HepG2 (cell line): ENCODE measurements around the gene CFAP119. TPM values are rescaled to one million over a fixed set of nuclear protein-coding genes. Genes with fewer than 3 reads are reported as not detected.

Source experiments
- DR1 ChIP-seq: sonication (generic); formaldehyde crosslinking; IDR thresholded peaks from 2 replicates; pipeline ENCODE4 v1.8.0; 2021; ENCODE audit warnings: mild to moderate bottlenecking, missing genetic modification reagents, inconsistent platforms
- FOSL2 ChIP-seq: sonication (generic); formaldehyde crosslinking; IDR thresholded peaks from 2 replicates; pipeline ENCODE4 v1.4.0; 2020; ENCODE audit warnings: missing genetic modification reagents
- HES4 ChIP-seq: sonication (generic); formaldehyde crosslinking; IDR thresholded peaks from 2 replicates; pipeline ENCODE4 v1.9.0; 2021; ENCODE audit warnings: mild to moderate bottlenecking, missing genetic modification reagents, borderline replicate concordance
- JARID2 ChIP-seq: sonication (generic); formaldehyde crosslinking; IDR thresholded peaks from 2 replicates; pipeline ENCODE4 v1.8.1; 2023; ENCODE audit warnings: missing genetic modification reagents, inconsistent platforms; ENCODE audit not compliant: insufficient replicate concordance
- PCBP1 ChIP-seq: fragments of 200-400 bp; formaldehyde crosslinking; IDR thresholded peaks from 2 replicates; pipeline ENCODE4 v1.6.1; 2017; ENCODE audit warnings: mild to moderate bottlenecking, low read depth, low read length, borderline replicate concordance
- POLR2A ChIP-seq, 2 experiments: IDR thresholded peaks; 2 replicates each; pipeline ENCODE4 v1.6.1; 2011; ENCODE audit warnings: low read depth in 2 of 2, low read length in 2 of 2, mild to moderate bottlenecking in 1 of 2, moderate library complexity in 1 of 2; ENCODE audit not compliant: insufficient read depth in 1 of 2
- REXO4 ChIP-seq: sonication (generic); formaldehyde crosslinking; IDR thresholded peaks from 2 replicates; pipeline ENCODE4 v1.8.0; 2022; ENCODE audit warnings: missing genetic modification reagents, mild to moderate bottlenecking, borderline replicate concordance
- SNAI1 ChIP-seq: sonication (generic); formaldehyde crosslinking; IDR thresholded peaks from 2 replicates; pipeline ENCODE4 v1.5.0; 2020; ENCODE audit warnings: mild to moderate bottlenecking, missing genetic modification reagents, borderline replicate concordance
- ZNF44 ChIP-seq: sonication (generic); formaldehyde crosslinking; IDR thresholded peaks from 2 replicates; pipeline ENCODE4 v1.5.1; 2020; ENCODE audit warnings: mild to moderate bottlenecking, missing genetic modification reagents
- ZNF615 ChIP-seq: sonication (generic); formaldehyde crosslinking; IDR thresholded peaks from 2 replicates; pipeline ENCODE4 v1.5.0; 2020; ENCODE audit warnings: mild to moderate bottlenecking, missing genetic modification reagents, borderline replicate concordance
- polyA plus RNA-seq, 8 experiments: library from polyadenylated mRNA; depleted of rRNA in 3 of 8; stranded (reverse) in 7 of 8; unstranded in 1 of 8; fragments of >200 nt; fragmentation: Illumina TruSeq in 4 of 8; extraction: Trizol in 4 of 8; gene quantifications; 2 replicates each; pipeline versions ENCODE4 v1.2.1 to v1.2.3, GENCODE V29; 2011 to 2016; ENCODE audit warnings: low read depth in 4 of 8, missing spikeins in 1 of 8, mixed read lengths in 1 of 8; ENCODE audit not compliant: insufficient read depth in 1 of 8
- total RNA-seq, 5 experiments: library from RNA; depleted of rRNA; stranded (reverse); fragments of >200 nt; fragmentation: Illumina TruSeq; extraction: Trizol; gene quantifications; 2 replicates each; pipeline ENCODE4 v1.2.3, GENCODE V29; 2016; ENCODE audit warnings: low read depth in 1 of 5
- TF ChIP-seq, protein P1 (sequence below): sonication (generic); formaldehyde crosslinking; IDR thresholded peaks from 2 replicates; pipeline ENCODE4 v1.4.0; 2020; ENCODE audit warnings: missing genetic modification reagents
- TF ChIP-seq, protein P2 (sequence below): sonication (generic); formaldehyde crosslinking; IDR thresholded peaks from 2 replicates; pipeline ENCODE4 v1.9.0; 2022; ENCODE audit warnings: low read depth, missing genetic modification reagents
- TF ChIP-seq, protein P3 (sequence below): sonication (generic); formaldehyde crosslinking; conservative IDR thresholded peaks from 2 replicates; pipeline ENCODE4 v1.4.0; 2020; ENCODE audit warnings: missing genetic modification reagents
- TF ChIP-seq, protein P4 (sequence below): sonication (generic); formaldehyde crosslinking; IDR thresholded peaks from 2 replicates; pipeline ENCODE4 v1.8.0; 2022; ENCODE audit warnings: missing genetic modification reagents, mild to moderate bottlenecking, moderate library complexity, borderline replicate concordance
- TF ChIP-seq, protein P5 (sequence below): sonication (generic); formaldehyde crosslinking; IDR thresholded peaks from 2 replicates; pipeline ENCODE4 v1.4.0; 2020; ENCODE audit warnings: low read depth, mild to moderate bottlenecking, missing genetic modification reagents
- TF ChIP-seq, protein P6 (sequence below): IDR thresholded peaks from 2 replicates; pipeline ENCODE4 v1.6.1; 2016

Gene CFAP119
- total and polyA plus RNA-seq, 2 of the 13 experiments (the other 11 are each of a cell fraction or from before 2014, with no cell fraction given): 6.4 TPM

DNA sequence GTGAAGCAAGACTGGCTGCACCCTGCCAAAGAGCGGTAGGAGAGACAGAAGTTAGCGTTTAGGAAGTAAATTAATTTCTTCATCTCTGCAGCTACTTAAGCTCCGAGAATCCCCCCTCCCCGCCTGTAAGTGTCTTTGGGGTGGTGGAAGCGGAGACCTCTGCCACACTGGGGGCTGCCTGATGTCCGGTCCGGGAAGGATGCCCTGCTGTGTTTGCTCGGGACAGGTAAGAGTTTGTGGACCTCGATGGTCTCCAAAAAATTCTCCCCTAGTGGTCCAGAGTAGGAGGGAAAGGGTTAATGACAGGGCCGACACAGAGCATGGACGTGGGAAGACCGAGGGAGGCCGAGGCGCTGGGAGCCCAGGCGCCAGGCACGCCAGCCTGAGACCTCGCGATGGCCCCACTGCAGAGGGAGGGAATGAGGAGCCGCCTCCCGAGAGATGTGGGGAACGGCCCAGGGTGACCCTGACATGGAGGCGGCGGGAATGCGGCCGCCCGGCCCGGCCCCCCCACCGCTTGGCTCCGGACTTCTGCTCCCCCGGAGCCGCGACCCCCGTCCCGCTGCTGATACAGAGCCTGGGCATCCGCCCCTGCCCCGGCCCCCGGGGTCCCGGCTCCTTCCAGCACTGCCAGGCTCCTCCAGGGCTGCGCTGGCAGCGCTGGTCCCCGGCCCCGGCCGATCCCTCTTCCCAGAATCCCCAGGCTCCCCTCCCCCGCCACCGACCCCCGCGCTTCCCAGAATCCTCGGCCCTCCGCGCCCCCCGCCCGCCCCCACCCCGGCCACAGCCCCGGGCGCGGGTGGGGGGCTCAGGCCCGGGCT lies 24.5 kb upstream of the CFAP119 start (continued):
- TF ChIP-seq HES4 (CRISPR knock-in tag) (peak; percentile 80; the same call in 1 of the 2 replicates), REXO4 (no peak), FOSL2 (CRISPR knock-in tag) (no peak), ZNF615 (CRISPR knock-in tag) (peak; percentile 76; the same call in 1 of the 2 replicates), SNAI1 (CRISPR knock-in tag) (peak; percentile 55; the same call in 1 of the 2 replicates), DR1 (CRISPR knock-in tag) (peak; percentile 61; the same call in 1 of the 2 replicates), PCBP1 (0 out of 2 replicates have a peak, but pooled peaks have one; percentile 13), POLR2A (IDR thresholded peaks at IDR 0.05; ENCODE audit: insufficient read depth in 1 of 2, low read depth in 2 of 2, low read length in 2 of 2) (peak; percentile 29 to 41; a peak in 3 of 4 replicates), ZNF44 (CRISPR knock-in tag) (no peak), JARID2 (CRISPR knock-in tag) (peak; percentile 39)
- TF ChIP-seq, protein P1, sequence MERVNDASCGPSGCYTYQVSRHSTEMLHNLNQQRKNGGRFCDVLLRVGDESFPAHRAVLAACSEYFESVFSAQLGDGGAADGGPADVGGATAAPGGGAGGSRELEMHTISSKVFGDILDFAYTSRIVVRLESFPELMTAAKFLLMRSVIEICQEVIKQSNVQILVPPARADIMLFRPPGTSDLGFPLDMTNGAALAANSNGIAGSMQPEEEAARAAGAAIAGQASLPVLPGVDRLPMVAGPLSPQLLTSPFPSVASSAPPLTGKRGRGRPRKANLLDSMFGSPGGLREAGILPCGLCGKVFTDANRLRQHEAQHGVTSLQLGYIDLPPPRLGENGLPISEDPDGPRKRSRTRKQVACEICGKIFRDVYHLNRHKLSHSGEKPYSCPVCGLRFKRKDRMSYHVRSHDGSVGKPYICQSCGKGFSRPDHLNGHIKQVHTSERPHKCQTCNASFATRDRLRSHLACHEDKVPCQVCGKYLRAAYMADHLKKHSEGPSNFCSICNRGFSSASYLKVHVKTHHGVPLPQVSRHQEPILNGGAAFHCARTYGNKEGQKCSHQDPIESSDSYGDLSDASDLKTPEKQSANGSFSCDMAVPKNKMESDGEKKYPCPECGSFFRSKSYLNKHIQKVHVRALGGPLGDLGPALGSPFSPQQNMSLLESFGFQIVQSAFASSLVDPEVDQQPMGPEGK (CRISPR knock-in tag): peak; percentile 50; the same call in 1 of the 2 replicates
- TF ChIP-seq, protein P2, sequence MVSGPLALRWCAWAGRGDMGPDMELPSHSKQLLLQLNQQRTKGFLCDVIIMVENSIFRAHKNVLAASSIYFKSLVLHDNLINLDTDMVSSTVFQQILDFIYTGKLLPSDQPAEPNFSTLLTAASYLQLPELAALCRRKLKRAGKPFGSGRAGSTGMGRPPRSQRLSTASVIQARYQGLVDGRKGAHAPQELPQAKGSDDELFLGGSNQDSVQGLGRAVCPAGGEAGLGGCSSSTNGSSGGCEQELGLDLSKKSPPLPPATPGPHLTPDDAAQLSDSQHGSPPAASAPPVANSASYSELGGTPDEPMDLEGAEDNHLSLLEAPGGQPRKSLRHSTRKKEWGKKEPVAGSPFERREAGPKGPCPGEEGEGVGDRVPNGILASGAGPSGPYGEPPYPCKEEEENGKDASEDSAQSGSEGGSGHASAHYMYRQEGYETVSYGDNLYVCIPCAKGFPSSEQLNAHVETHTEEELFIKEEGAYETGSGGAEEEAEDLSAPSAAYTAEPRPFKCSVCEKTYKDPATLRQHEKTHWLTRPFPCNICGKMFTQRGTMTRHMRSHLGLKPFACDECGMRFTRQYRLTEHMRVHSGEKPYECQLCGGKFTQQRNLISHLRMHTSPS (CRISPR knock-in tag): peak; percentile 51; the same call in 1 of the 2 replicates
- TF ChIP-seq, protein P3, sequence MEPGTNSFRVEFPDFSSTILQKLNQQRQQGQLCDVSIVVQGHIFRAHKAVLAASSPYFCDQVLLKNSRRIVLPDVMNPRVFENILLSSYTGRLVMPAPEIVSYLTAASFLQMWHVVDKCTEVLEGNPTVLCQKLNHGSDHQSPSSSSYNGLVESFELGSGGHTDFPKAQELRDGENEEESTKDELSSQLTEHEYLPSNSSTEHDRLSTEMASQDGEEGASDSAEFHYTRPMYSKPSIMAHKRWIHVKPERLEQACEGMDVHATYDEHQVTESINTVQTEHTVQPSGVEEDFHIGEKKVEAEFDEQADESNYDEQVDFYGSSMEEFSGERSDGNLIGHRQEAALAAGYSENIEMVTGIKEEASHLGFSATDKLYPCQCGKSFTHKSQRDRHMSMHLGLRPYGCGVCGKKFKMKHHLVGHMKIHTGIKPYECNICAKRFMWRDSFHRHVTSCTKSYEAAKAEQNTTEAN (CRISPR knock-in tag): 0 out of 2 replicates have a peak, but pooled peaks have one; percentile 56
- TF ChIP-seq, protein P4, sequence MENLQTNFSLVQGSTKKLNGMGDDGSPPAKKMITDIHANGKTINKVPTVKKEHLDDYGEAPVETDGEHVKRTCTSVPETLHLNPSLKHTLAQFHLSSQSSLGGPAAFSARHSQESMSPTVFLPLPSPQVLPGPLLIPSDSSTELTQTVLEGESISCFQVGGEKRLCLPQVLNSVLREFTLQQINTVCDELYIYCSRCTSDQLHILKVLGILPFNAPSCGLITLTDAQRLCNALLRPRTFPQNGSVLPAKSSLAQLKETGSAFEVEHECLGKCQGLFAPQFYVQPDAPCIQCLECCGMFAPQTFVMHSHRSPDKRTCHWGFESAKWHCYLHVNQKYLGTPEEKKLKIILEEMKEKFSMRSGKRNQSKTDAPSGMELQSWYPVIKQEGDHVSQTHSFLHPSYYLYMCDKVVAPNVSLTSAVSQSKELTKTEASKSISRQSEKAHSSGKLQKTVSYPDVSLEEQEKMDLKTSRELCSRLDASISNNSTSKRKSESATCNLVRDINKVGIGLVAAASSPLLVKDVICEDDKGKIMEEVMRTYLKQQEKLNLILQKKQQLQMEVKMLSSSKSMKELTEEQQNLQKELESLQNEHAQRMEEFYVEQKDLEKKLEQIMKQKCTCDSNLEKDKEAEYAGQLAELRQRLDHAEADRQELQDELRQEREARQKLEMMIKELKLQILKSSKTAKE: peak; percentile 2; the same call in 1 of the 2 replicates
- TF ChIP-seq, protein P5, sequence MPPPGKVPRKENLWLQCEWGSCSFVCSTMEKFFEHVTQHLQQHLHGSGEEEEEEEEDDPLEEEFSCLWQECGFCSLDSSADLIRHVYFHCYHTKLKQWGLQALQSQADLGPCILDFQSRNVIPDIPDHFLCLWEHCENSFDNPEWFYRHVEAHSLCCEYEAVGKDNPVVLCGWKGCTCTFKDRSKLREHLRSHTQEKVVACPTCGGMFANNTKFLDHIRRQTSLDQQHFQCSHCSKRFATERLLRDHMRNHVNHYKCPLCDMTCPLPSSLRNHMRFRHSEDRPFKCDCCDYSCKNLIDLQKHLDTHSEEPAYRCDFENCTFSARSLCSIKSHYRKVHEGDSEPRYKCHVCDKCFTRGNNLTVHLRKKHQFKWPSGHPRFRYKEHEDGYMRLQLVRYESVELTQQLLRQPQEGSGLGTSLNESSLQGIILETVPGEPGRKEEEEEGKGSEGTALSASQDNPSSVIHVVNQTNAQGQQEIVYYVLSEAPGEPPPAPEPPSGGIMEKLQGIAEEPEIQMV: 0 out of 2 replicates have a peak, but pooled peaks have one; percentile 42
- TF ChIP-seq, protein P6, sequence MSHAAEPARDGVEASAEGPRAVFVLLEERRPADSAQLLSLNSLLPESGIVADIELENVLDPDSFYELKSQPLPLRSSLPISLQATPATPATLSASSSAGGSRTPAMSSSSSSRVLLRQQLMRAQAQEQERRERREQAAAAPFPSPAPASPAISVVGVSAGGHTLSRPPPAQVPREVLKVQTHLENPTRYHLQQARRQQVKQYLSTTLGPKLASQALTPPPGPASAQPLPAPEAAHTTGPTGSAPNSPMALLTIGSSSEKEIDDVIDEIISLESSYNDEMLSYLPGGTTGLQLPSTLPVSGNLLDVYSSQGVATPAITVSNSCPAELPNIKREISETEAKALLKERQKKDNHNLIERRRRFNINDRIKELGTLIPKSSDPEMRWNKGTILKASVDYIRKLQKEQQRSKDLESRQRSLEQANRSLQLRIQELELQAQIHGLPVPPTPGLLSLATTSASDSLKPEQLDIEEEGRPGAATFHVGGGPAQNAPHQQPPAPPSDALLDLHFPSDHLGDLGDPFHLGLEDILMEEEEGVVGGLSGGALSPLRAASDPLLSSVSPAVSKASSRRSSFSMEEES (CRISPR knock-in tag): peak; percentile 46; the same call in 1 of the 2 replicates
